HG03095 (cell line): ENCODE measurements around the gene NUBP2.

Experiments
- ATAC-seq: cut with Tn5 transposase; IDR thresholded peaks from one replicate; pipeline ENCODE4 v1.9.1; 2021; ENCODE audit warnings: moderate library complexity; ENCODE audit not compliant: unreplicated experiment

The NUBP2 gene

DNA sequence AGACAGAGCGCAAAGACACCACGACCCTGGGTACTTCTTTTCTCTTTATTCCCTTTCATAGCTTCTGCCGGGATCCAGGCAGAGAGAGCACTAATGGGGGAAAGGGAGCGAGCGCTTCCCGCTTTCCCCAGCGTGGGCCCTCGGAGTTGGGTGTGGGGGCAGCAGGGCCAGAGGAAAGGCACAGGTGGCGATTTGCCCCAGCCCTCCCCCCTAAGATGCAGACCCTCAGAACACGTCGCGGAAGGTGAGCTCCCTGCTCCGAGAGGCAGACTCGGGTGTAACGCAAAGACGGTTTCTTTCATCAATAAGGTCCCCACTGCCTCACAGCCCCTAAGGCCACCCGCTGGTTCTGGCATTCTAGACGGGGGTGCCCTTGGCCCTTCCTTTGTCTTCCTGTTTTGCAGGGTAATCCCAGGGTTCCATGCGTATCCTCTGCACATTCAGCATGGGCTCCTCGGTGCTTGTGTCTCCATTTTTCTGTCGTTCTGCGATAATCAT is 10.8 kb upstream of the NUBP2 start:
- no peak for ATAC-seq

DNA sequence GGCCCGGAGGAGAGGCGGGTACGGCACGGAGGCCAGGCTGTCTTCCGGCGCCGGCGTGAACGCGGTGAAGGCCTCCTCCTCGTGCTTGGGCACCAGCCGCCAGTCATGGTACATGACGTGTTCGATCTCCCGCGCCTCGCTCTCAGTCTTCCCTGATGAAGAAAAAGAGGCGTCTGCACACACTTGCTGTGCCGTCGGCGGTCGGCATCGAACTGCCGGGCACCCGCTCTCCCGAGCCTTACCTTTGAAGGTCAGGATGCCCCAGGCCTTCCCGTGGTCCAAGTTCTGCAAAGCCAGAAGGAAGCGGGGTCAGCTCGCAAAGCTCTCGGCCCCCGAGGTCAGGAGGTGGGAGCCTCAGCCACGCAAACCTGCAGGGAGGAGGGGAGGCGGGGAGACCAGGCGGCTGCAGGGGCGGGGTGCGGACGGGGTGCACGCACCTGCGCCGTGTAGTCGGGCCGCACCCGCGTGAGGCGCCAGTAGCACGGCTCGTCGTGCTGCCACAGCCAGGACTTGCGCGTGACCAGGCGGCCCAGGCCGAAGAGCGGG is 10.3 kb upstream of the NUBP2 start, which contains the start of gene EME2:
Gene EME2 (plus strand): TSS at position 449 of the 546 bp plus-strand sequence. CDS start 418 bp downstream, outside the sequence.
- no peak for ATAC-seq

DNA sequence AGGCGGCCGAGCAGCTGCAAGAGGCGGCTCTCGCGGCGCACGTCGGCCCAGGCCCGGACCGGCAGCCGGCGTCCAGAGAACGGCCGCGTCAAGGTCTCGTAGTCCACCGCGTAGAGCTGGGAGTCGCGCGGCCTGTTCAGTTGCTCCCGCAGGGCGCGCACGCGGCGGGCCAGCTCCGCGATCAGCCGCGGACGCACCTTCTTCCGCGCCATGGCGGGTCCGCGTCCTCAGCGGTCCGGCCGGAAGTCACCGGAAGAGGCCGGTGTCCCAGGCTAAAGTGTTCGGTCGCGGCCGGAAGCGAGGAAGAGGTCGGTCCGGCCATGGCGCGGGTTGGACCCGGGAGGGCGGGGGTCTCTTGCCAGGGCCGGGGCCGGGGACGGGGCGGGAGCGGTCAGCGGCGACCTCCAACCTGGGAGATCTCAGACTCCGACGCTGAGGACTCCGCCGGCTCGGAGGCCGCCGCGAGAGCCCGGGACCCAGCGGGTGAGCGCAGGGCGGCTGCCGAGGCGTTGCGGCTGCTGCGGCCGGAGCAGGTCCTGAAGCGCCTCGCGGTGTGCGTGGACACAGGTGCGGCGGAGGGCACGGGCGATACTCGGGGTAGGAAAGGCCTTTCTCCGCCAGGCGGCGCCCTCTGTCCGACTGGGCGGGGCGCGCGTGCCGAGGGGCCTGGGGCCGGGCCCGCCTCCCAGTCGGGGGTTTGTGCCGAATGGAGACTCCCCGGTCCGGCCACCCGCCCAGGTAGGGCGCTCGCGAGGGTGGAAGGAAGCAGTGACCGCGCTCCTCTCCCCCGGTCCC is 9.7 kb upstream of the NUBP2 start, which contains the start of gene MRPS34:
Gene MRPS34 (minus strand): TSS at position 227 of the 795 bp plus-strand sequence. CDS start 15 bp downstream, at position 212.
- no peak for ATAC-seq

DNA sequence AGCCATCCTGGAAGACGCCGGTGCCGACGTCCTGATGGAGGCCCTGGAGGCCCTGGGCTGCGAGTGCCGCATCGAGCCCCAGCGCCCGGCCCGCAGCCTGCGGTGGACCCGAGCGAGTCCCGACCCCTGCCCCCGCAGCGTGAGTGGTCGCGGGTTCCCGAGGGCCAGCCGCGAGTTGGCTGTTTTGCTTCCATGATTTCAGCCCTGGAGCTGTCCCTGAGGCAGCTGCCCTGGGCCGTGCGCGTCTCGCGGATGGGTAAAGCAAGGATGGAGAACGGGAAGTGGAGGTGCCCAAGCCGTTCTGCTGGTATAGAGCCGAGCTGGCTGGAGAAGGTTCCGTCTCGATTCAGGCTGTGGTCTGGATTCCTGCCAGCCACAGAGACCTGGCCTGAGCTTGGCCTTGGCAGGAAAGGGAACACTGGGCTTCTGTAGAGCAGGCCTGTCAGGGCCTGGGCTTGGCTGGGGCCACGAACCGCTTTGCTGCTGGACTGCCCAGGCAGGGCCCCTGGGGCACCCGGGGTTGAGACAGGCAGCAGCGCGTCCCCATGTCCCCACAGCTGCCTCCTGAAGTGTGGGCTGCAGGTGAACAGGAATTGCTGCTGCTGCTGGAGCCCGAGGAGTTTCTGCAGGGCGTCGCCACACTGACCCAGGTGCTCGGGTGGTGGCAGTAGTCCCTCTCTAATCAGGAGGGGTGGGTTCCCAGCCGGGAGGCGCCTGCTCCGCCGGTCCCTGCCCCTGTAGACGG is 8.9 kb upstream of the NUBP2 start:
- ATAC-seq, result no peak

DNA sequence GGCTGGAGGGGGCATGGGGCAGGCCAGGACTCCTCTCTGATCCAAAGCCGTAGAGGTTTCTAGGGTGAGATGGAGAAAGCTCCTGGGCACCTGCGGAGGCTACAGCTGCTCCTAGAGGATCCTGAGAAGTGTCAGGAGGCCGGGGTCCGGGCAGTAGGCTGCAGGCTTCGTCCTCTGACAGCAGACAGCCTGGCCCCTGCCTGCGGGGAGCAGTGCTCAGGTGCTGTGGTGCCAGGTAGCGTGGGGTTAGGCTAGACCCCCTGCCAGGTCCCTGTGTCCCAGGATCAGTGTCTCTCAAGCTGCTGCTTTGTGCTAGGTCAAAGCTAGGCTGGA is 8.3 kb upstream of the NUBP2 start:
- ATAC-seq, result no peak

DNA sequence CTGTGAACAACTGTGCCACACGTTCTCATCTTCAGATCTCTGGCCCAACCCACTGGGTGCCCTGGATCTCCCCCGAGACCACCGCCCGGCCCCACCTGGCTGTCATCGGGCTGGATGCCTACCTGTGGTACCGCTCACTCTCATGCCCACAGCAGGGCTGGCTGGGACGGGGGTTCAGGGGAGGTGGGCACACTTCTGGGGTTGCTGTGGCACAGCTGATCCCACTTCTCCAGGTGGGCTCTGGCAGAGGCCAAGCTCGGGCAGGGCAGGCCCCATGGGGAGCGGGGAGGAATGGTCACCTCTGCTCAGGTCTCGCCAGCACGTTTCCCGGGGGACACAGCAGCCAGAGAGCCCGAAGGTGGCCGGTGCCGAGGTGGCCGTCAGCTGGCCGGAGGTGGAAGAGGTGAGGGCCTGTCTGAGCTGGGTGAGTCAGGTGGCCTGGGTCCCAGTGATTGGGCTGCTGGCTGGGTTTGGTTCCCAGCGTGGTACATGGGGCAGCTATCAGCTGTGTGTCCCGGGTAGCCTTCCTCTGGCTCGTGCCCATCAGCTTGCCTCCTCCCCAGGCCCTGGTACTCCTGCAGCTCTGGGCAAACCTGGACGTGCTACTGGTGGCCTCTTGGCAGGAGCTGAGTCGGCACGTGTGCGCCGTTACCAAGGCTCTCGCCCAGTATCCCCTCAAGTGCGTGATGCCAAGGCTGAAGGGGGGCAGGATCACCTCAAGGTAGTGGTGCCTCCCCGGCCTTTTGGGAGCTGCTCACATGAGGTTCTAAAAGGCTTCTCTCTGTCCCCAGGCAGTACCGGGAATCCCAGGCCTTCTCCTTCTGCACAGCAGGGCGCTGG is 7.5 kb upstream of the NUBP2 start:
- ATAC-seq, result no peak

DNA sequence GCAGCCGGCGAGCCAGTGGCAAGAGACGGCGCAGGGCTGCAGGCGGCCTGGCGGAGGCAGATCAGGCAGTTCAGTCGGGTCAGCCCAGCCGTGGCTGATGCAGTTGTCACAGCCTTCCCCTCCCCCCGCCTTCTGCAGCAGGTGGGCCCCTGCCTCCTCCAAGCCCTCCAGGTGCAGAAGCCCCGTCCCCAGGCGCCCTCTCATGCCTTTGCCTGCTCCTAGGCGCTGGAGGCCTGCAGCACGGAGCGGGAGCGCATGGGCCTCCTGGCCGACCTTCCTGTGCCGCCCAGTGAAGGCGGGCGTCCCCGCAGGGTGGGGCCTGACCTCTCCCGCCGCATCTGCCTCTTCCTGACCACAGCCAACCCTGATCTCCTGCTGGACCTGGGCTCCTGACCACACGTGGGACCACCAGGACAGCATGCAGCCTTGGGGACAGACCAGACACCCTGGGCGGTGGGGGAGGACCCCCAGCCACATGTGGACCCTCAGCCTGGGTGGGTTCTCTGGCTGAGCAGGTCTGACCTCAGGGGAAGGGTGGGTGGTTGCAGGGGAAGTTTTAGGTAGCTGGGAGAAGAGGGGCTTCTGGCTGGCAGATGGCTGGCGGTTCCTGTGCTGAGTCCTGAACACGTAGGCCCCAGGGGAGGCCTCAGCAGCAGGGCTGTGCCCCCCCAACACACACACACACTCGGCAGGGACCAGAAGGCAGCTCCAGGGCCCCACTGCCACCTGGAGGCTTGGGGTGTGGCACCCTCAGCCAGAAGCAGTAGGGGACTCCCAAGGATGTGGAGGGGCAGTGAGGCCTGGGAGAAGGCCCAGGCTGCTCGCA is 6.7 kb upstream of the NUBP2 start:
- ATAC-seq, result no peak

DNA sequence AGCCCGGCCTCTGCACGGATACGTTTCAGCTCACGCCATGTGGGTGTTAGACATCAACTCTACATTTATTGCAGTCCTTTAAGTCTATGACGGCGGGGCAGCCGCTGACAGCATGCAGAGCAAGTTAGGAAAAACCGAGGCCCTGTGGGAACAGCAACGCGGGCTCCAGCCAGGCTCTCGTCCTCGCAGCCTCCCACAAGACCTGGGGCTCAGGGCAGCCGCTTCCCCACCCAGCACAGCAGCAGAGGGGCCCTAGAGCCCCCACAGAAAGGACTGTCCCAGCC is 6.1 kb upstream of the NUBP2 start:
- no peak for ATAC-seq

DNA sequence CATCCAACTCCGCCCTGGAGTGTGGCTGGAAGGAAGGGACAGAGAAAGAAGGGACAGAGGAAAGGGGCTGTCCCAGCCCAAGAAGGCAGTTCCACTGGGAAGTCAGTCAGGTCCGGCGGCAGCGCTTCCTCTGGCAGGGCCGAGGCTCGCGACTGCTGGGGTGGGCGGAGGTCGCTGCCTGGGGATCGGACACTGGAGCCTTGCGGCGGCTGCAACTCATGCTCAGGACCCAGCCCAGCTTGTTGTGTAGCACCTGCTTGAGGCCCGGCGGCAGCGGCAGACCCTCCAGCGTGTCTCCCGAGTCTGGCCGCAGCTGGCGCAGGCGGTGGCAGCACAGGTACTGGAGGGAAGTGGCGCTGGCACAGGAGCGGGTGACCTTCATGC is 5.8 kb upstream of the NUBP2 start:
- ATAC-seq, result no peak

DNA sequence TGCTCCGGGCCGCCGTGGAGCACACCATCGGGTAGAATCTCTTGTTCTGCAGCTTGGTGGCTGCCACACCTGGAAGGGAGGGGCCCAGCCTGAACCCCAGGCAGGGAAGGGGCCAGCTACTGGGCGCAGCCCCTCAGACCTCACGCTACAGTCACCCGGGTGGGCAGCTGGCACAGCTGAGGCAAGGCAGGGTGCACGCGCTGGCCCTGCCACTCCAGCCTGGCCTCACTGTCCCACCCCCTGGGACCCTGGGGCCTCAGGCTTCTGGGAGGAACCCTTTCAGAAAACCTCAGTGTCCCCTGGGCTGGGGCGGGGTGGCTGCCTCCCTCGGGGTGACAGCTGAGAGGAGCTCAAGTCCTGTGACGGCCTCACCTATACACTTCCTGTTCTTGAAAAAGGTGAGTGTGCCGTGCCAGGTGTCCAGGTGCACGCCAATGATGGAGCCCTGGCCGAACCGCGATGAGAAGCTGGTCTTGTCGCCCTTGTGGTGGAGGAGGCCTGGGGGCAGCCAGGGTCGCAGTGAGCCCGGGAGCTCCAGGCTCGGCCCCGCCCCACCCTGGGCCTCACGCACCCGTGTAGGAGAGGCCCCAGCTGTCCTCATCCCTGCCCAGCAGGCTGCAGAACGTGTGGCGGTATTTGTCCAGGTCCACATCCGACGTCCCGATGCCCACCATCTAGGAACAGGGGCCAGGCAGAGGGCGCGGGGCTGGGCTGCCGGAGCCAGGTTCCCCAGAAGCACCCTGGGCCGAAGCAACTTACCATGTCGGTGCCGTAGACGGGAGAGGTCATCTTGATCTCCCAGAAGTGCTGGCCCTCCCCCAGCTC is 5.2 kb upstream of the NUBP2 start:
- ATAC-seq, result no peak

DNA sequence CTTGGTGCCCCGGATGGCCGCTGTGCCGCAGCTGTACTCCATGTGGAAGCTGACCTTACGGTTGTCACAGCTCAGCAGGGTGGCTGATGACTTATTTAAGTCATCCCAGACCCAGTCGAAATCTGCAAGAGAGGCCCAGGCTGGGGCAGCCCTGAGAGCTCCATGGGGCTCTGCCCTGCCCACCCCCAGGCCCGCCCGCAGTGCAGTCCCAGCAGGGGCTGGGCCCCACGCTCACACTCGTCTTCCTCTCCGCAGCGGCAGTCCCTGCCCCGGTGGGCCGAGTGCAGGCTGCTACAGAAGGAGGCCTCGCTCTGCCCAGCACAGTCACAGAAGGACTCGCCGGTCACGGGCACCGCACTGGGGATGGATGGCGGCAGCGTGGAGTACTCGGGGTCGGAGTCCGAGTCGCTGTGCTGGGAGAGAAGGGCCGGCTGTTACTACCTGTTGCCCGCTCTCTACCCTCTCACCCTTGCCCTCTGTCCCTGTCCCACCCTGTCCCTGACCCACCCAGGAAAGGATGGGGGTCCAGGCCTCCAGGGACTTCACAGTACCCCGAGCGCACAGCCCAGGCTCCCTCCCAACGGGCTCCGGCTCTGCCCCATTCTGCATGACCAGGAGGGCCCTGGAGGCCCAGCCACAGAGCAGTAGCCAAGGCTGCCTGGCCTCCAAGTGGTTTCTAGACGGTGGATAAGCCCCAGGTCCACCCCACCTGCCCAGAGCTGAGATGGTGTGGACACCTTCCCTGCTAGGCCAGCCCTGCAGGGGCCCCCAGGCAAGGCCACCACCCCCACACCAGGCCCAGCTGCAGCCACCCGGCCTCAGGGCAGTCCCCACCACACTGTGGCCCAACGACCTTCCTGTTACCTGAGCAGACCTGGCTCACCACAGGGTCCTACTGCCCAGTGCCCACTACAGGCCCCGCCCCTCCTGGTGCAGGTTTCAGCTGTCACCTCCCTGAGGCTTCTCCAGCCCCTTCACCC is 4.3 kb upstream of the NUBP2 start:
- no peak for ATAC-seq

DNA sequence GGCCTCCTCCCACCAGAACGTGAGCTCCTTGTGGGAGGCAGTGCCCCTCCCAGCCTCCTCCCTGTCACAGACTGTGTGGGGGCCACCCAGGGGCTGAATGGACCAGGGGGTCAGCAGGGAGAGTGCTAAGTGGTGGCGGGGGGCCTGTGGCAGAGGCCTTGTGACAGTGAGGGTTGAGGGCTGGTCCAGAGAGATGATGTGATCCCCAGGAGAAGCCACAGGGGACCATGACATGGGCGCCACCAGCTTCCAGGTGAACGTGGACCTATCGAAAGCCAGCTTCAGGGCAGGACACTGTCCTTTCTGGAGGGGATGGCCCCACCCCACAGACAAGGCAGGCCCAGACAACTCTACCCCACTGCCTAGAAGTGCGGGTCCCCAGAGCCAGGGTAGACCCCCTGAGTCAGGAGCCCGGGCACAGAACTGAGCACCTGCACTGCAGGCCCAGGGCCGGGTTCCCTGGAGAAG is 3.5 kb upstream of the NUBP2 start:
- ATAC-seq, result no peak

DNA sequence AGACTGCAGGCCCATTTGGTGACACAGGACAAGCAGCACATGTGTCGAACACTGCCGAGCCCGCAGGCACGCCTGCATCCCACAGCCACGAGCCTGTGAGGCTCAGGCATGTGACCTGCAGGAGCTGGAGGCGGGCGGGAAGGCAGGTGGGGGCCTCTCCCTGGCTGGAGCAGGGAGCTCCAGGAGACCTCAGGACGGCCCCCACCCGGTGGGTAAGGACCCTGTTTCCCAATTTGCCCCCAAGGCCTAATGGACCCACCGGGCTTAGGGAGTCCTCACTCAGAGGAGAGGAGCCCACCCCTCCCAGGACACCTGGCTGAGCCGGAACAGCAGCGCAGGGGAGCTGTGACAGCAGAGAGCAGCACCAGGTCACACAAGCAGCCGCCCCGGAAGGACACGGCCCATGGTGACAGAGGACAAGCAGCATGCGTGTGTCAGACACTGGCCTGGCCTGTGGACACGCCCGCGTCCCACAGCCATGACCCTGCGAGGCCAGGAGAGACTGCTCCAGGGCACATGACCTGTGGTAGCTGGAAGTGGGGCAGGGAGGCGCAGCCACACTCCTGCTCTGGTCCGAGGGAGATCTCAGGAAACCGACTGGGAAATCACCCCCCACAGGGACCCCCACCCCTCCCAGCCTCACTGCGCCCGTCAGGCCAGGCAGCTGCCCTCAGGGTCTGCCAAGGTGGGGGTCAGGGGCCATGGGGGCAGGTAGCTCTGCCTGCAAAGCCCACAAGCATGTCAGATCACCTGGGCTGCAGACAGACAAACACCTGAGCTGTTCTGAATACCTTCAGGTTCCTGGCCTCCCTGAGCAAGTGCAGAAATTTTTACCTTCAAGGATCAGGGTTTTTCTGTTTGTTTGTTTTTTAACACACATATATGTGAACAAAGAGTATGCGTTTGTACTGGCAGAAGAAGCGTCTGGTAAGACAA is 2.8 kb upstream of the NUBP2 start:
- ATAC-seq, result no peak

DNA sequence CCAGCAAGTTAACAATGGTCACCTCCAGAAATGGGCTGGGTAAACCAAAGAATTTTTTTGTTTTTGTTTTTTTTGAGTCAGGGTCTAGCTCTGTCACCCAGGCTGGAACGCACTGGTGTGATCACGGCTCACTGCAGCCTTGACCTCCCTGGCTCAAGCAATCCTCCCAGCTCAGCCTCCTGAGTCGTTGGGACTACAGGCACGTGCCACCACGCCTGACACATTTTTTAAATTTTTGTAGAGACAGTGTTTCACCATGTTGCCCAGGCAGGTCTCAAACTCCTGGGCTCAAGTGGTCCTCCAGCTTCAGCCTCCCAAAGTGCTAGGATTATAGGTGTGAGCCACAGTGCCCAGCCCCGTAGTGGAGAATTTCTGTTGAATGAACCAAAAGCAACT is 2.1 kb upstream of the NUBP2 start:
- no peak for ATAC-seq

DNA sequence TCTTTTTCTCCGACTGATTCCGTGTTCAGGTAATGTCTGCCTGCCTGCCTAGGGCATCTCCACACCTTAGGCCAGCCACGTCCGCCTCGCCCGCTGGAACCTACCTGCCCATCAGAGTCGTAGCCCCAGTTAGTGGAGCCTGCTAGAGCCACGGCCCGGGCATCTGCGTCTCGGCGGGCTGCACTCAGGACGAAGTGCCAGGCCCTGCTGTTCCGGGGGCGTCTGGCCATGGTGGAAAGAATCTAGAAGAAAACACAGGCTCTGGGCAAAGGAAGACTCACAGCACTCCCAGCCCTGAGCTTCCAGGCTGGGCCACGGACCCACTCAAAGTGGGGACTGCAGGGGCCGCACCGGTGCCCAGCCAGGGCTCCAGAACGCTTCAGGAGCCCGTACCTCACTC is 1.5 kb upstream of the NUBP2 start:
- no peak for ATAC-seq

DNA sequence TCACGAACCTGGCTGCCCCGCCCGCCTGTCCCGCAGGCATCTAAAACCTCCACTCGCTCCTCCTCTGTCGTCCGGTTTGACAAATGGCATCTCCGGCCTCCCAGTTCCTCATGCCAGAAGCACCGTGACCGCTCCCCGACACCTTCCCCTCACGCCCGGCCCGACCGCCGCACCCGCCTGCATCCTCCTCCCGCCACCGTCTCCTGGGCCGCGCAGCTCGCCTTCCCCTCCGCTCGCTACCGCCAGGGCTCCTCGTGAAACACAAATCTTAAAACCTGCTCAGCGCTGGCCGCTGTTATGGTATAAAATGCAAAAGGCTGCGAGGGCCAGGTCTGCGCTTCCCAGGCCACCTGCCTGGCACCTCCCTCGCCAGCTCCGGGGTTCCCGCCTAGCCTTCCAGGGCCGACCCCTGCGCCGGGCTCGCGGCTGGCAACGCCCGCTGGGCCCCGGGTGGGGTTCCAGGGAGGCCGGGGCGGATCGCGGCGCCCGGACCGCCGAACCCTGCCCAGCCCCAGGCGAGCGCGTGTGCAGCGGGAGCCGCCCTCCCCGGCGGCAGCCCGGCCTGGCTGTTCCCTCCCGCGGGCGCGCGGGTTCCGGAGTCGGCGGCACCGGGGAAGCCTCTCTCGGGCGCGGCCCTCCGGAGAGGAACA is 877 bp upstream of the NUBP2 start:
- no peak for ATAC-seq
